ENCODE results near the gene TGFB1. TPM values are rescaled to one million over a fixed set of nuclear protein-coding genes. Genes with fewer than 3 reads are reported as not detected.

TGFB1 gene
- total and polyA plus RNA-seq, 2 of the 13 experiments (the other 11 are each of a cell fraction or from before 2014, with no cell fraction given) = 4.1 to 5.4 TPM

DNA sequence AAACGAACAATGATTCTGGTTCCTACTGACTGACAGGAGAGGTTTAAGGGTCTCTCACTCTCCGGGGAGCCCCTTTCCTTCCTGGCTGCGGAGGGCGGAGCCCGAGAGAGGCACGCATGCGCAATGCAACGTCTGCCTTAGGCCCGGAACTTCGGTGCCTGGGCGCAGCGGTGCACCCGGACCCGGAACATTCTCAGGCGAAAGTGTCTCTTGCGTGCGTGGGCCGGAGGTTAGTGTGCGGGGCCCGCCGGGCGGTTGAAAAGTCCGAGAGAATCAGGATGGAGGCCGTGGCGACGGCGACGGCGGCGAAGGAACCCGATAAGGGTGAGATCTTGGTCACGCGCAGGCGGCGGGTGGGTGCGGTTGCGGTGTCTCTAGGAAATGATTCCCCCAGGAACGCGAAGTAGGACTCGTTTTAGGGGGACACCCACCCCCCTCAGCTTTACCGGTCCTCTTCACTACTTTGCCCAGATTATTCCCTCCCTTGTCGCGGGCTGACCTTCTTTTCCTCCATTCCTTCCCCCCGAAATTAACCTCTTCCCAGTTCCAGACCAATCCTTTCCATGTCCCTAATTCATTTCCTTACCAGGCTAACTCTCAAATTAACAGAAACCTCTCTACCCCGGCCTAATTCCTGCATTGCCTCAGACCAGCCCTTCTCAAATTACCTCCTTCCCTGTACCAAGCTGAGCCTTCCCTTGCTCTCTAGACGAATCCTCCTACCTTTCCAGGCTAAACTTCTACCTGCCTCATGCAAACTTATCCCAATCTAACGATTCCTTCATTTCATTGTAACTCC, 43.5 kb downstream of the TGFB1 start, which contains the start of gene CCDC97 (continued):
- TF ChIP-seq SAFB2 (CRISPR knock-in tag; IDR thresholded peaks at IDR 0.05; ENCODE audit: borderline replicate concordance, low read depth) (no peak; the same call in 1 of the 2 replicates), NCOA5 (CRISPR knock-in tag; IDR thresholded peaks at IDR 0.05) (no peak), ZNF20 (CRISPR knock-in tag; IDR thresholded peaks at IDR 0.05) (no peak), MAFK (conservative IDR thresholded peaks at IDR 0.05 in 1 of 2, IDR thresholded peaks at IDR 0.05 in 1 of 2; ENCODE audit: low read length in 2 of 2) (no peak), ZSCAN22 (CRISPR knock-in tag; IDR thresholded peaks at IDR 0.05) (no peak), IKZF4 (CRISPR knock-in tag; IDR thresholded peaks at IDR 0.05; ENCODE audit: borderline replicate concordance, low read depth, not compliant biosample characterization) (no peak), NFE2 (CRISPR knock-in tag; IDR thresholded peaks at IDR 0.05) (no peak), WIZ (CRISPR knock-in tag; IDR thresholded peaks at IDR 0.05) (no peak), GATAD2A (CRISPR knock-in tag; IDR thresholded peaks at IDR 0.05) (peak; percentile 62), ZNF660 (CRISPR knock-in tag; IDR thresholded peaks at IDR 0.05; ENCODE audit: borderline replicate concordance, low read depth) (no peak), MEF2D (CRISPR knock-in tag; IDR thresholded peaks at IDR 0.05) (peak; percentile 85), NR2F1 (CRISPR knock-in tag; IDR thresholded peaks at IDR 0.05) (no peak; a peak in 1 of 4 replicates), ATM (IDR thresholded peaks at IDR 0.05; ENCODE audit: borderline replicate concordance) (no peak), CBX1 (IDR thresholded peaks at IDR 0.05; ENCODE audit: low read depth) (peak; percentile 53), ZNF766 (CRISPR knock-in tag; IDR thresholded peaks at IDR 0.05; ENCODE audit: borderline replicate concordance) (peak; percentile 80; the same call in 1 of the 2 replicates), NFYB (CRISPR knock-in tag; IDR thresholded peaks at IDR 0.05) (peak; percentile 16; the same call in 1 of the 2 replicates), ADNP (CRISPR knock-in tag; IDR thresholded peaks at IDR 0.05) (no peak), ZNF644 (CRISPR knock-in tag; IDR thresholded peaks at IDR 0.05; ENCODE audit: low read depth) (no peak), NR1H2 (CRISPR knock-in tag; IDR thresholded peaks at IDR 0.05; ENCODE audit: borderline replicate concordance, low read depth) (no peak), ZNF713 (CRISPR knock-in tag; IDR thresholded peaks at IDR 0.05) (no peak), ZNF501 (CRISPR knock-in tag; IDR thresholded peaks at IDR 0.05) (peak; percentile 73; the same call in 1 of the 2 replicates), CCAR2 (optimal IDR thresholded peaks at IDR 0.05; ENCODE audit: low read depth, low read length) (no peak), FOXK2 (IDR thresholded peaks at IDR 0.05) (no peak)
- TF ChIP-seq, protein P1, sequence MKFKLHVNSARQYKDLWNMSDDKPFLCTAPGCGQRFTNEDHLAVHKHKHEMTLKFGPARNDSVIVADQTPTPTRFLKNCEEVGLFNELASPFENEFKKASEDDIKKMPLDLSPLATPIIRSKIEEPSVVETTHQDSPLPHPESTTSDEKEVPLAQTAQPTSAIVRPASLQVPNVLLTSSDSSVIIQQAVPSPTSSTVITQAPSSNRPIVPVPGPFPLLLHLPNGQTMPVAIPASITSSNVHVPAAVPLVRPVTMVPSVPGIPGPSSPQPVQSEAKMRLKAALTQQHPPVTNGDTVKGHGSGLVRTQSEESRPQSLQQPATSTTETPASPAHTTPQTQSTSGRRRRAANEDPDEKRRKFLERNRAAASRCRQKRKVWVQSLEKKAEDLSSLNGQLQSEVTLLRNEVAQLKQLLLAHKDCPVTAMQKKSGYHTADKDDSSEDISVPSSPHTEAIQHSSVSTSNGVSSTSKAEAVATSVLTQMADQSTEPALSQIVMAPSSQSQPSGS (CRISPR knock-in tag; IDR thresholded peaks at IDR 0.05) = peak; percentile 54; the same call in 1 of the 2 replicates
- TF ChIP-seq, protein P2, sequence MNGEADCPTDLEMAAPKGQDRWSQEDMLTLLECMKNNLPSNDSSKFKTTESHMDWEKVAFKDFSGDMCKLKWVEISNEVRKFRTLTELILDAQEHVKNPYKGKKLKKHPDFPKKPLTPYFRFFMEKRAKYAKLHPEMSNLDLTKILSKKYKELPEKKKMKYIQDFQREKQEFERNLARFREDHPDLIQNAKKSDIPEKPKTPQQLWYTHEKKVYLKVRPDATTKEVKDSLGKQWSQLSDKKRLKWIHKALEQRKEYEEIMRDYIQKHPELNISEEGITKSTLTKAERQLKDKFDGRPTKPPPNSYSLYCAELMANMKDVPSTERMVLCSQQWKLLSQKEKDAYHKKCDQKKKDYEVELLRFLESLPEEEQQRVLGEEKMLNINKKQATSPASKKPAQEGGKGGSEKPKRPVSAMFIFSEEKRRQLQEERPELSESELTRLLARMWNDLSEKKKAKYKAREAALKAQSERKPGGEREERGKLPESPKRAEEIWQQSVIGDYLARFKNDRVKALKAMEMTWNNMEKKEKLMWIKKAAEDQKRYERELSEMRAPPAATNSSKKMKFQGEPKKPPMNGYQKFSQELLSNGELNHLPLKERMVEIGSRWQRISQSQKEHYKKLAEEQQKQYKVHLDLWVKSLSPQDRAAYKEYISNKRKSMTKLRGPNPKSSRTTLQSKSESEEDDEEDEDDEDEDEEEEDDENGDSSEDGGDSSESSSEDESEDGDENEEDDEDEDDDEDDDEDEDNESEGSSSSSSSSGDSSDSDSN (CRISPR knock-in tag; IDR thresholded peaks at IDR 0.05) = peak; percentile 89
- TF ChIP-seq, protein P3, sequence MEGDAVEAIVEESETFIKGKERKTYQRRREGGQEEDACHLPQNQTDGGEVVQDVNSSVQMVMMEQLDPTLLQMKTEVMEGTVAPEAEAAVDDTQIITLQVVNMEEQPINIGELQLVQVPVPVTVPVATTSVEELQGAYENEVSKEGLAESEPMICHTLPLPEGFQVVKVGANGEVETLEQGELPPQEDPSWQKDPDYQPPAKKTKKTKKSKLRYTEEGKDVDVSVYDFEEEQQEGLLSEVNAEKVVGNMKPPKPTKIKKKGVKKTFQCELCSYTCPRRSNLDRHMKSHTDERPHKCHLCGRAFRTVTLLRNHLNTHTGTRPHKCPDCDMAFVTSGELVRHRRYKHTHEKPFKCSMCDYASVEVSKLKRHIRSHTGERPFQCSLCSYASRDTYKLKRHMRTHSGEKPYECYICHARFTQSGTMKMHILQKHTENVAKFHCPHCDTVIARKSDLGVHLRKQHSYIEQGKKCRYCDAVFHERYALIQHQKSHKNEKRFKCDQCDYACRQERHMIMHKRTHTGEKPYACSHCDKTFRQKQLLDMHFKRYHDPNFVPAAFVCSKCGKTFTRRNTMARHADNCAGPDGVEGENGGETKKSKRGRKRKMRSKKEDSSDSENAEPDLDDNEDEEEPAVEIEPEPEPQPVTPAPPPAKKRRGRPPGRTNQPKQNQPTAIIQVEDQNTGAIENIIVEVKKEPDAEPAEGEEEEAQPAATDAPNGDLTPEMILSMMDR (CRISPR knock-in tag; IDR thresholded peaks at IDR 0.05) = no peak; the same call in 1 of the 2 replicates

Data from HepG2 (cell line).